ENCODE results near the gene TGFBR3.

The TGFBR3 gene

DNA sequence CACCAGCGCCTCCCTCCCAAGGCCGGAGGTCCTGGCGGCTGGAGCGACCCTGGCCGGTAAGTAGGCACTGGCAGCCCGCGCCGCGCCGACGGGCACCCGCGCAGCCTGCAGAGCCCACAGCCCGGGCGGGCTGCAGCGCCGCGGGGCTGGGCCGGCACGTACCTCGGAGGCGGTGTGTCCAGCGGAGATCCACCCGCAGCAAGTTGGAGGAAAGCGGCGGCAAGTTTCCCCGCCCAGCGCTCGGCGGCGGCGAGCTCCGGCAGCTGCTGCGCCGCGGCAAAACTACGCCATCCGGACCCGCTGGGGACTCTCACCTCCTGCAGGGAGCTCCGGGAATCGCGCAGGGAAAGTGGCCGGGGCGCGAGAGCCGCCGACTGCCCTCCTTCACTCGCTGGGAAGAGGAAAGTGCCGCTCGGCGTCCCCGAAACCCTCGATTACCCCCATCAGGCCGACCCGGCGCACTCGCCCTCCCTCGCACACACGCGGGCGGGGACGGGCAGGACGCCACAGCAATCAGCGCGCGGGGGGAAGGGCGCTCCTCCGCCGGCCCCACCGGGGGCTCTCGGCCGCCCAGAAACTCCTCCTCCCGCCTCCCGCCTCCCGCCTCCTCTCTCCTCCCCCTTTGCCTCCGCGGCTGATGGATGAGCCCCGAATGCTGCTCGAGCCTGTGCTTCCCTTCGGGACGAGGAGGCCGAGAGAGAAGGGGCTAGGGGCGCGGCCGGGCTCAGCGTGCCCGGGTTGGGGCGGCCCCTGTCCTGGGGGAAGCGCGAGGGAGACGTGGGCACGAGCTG lies at the start of gene TGFBR3:
Gene TGFBR3 (minus strand): TSS at position 436 of the 791 bp plus-strand sequence. CDS start 24,620 bp downstream, outside the sequence.
- DNase-seq, result peak; percentile 88

DNA sequence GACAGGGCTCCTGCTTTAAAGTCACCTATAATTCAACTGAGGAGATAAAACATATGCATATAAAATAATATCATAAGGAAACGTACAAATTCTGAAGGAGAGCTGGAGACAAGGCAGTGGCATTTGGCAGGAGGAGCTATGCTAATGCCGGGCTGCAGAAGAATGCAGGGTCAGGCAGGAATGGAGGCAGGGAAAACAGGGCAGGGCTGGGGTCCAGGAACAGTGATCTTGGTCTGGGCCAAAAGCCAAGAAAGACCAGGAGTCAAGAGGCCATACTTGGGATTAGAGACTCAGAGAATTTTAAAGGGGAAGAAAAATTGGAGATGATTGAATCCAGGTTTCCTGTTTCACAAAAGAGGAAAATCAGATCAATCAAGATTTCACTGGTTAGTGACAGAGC lies 43.3 kb upstream of the TGFBR3 start:
- no peak for DNase-seq

DNA sequence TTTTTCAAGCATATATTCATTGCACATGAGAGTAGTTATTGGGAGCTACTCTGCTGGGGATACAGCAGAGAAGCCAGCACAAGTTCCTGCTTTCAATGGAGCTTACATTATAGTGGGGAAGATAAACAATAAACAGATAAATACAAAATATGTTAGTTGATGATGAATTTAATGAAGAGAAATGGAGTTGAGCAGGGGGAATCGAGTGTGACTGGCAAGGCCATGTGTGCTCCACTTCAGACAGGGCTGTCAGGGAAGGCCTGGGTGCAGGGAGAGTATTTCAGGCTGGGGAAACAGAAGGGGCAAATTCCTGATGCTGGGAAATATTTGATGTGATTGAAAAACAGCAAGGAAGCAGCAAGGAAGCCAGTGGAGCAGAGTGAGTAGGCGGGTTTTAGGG lies 42.1 kb upstream of the TGFBR3 start:
- DNase-seq, result no peak

DNA sequence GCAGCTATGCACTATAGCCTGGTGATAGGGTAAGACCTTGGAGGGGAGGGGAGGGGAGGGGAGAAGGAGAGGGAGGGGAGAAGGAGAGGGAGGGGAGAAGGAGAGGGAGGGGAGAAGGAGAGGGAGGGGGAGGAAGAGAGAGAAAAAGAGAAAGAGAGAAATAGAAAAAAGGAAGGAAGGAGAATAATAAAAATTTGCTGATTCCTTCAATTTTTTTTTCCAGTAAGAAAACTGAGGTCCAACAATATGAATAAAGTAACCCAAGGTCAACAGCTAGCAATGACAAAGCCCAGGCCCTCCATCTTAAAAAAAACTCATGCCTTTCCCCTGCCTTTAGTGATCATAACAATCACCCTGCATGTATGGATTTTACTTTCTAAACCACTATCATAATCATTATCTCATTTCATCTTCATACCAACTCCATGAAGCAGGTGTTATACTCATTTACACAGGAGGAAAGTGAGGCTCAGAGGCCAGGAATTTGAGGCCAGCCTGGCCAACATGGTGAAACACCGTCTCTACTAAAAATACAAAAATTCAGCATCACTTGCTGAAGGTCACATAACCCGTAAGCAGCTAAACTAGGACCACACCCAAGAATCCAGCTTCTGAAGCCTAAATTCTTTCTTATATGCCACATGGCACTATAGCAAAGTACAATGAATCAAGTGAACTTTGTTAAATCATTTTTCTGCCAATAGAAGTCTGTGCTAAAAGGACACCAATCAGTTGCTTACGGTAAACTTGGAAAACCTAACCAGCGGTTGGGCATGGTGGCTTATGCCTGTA lies 39.9 kb upstream of the TGFBR3 start:
- no peak for DNase-seq

DNA sequence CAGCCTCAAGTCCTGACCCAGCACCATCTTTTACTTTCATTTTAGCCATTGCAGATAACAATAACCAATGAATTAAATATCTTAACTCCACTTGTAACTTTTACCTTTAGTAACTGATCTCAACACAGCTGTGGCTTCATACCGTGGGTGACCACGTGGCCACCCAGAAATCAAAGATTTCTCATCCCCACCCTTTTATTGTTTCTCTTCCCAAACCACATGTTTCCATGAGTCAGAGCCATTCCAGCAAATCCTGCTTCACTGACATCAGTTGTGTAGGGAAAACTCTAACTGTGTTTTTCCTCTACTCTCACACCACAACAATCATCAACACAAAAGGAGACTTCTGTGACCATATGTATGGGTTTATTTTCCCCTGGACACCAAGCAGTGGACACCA lies 38.2 kb upstream of the TGFBR3 start:
- DNase-seq, result no peak

DNA sequence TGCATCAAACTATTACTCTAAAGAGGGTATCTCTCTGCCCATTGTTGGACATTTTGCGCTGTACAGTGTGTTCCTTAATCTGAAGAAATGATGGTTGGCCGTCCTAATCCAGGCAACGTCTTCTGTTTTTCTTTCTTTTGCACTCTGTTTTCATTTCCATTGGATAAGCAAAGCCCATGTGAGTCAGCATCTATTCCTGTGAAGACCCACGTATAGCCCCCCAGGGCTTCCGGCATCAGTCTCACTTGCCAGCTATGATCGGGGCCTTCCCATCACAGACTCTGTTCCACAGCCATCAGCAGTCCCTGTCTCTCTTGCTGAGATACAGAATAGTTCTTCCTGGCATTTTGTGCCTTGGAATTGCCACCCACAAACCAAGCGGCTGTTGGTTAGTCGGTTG lies 34.0 kb upstream of the TGFBR3 start:
- no peak for DNase-seq

DNA sequence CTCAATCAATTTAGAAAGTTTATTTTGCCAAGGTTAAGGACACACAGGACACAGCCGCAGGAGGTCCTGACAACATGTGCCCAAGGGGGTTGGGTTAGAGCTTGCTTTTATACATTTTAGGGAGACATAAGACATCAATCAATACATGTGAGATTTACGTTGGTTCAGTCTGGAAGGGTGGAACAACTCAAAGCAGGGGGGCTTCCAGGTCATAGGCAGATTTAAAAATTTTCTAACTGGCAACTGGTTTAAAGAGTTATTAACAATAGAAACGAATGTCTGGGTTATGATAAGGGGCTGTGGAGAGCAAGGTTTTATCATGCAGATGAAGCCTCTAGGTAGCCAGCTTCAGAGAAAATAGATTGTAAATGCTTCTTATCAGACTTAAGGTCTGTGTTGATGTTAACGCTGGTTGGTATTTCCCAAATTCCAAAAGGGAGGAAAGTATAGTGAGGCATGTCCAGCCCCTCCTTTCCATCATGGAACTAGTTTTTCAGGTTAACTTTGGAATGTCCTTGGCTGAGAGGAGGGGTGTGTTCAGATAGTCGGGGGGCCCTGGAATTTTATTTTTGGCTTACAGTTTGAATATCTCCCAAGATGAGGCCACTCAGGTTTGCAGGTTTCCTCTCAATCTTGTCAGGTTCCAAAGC lies 31.0 kb upstream of the TGFBR3 start:
- no peak for DNase-seq

DNA sequence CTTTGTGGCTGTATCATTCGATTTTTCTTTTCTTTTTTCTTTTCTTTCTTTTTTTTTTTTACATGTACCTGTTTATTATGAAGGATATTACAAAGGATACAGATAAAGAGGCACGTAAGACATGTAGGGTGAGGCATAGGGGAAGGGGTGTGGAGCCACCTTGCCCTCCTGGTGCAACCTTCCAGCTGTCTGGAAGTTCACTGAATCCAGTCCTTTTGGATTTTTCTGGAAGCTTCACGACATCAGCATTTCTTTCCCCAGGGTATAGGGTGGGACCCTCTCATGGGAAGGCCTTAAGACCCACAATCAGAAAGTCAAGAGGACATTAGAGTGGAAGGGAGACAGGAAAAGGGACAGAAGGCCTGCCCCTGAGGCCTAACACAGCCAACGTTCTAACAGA lies 30.1 kb upstream of the TGFBR3 start:
- no peak for DNase-seq

DNA sequence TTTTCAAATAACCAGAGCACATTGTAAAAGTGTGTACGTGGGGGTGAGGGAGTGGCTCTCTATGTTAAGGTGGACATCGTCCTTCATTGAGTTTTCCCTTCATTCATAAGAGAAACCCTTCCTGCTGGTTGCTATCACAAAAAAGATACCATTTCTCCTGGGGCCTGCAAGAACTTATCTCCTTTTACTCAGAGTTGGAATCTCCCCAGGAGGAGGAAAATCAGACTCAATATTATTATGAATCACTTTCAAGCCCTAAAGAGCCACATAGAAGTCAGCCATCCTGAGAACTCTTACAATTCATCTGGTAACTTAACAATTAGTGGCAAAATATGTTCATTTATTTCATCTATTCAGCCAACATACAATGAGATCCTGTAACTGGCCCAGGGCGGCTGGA lies 27.1 kb upstream of the TGFBR3 start:
- no peak for DNase-seq

DNA sequence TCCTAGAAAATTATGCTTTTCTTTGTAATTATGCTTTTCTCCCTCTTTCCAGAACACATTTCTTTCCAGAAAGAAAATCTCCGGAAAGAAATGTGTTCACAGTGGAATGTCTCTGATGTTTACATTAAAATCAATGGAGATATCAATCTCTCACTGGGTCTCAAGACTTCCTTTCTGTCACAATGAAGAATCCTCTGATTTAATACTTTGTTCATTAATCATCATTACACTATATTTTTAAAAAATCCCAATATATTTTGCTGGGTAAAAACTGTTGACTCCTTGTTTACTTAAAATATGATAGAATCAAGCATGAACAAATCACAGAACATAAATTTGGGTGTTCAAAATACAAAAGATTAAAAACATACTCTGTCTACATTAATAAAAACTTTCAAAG lies 26.3 kb upstream of the TGFBR3 start:
- DNase-seq, result no peak

DNA sequence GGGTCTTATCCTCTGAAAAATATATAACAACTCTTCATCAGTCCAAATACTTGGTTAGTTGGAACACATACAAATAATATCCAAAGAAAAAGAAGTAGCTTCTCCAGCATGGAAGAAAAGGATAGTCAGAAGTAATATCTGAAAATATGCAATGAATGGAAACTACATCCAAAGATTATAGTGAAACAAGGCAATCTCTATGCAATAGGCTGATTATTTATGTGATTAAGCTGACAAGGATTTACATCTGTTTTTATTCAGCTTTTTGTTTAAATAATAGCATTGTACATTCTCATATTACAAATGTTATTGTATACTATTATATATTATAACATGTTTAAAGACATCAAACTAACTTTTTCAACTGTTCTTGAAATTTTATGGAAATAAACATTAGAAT lies 15.3 kb upstream of the TGFBR3 start:
- DNase-seq, result no peak

DNA sequence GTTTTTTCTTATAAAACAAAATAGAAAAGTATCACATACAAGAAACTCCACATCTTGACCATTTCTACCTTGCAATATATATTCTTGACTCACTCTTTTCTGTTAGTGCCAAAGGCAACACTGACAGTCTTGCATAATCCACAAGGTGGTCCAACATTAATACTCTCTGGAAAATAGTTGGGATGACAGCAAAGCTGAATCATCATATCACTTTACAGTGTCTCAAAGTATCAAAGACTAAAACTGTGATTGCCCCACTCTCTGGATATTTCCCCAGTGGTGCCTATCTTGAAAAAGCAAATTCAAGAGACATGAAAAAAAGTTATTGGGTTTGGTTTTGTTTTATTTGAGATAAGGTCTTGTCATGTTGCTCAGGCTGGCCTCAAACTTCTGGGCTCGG lies 14.6 kb upstream of the TGFBR3 start:
- DNase-seq, result no peak

DNA sequence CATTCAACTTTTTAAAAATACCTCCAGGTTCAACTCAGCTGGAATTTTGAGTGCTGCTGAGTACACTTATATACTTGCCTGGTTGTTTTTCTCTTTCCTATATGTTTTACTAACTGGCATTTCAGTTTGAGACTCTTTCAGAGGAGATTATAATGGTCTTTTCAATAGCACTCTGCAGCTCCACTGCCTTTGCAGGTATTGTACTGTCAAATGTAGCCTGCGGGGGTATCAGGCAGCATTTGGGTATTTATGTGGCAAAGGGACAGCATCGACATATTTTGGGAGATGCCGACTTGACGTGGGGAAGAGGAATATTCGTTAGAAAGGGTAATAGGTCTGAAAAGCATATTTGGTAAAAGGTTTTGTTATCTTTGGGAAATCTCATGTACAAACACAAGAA lies 11.1 kb upstream of the TGFBR3 start:
- DNase-seq, result no peak

DNA sequence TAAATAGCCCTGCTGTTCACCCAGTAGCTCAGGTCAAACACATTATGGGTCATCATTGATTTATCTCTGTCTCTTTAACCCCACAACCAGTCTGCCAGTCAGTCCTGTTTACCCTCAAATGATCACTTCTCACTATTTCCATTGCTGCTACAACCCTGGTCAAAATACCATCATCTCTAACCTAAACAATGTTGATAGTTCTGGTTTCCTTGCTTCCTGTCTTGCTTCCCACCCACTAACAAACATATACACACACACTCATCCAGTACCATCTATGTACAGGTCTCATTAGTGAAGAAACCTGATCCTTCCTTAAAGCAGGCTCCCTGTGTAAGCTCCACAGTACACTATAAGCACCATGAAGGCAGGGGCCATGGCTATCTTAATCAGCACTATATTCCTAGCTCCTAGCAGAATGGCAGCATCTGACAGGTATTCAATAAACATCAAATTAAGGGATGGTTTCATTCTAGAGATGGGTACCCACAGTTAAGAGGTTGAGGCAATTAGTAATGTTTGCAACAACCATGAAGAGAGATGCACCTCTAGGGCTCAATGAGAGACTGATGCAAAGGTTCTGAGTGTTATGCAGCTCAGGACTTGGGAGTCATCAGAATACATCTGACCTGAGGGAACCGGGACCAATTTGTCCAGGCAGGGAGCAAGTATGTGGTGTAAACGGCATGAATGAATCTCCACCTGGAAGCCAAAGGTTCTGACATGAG lies 10.0 kb upstream of the TGFBR3 start:
- no peak for DNase-seq

DNA sequence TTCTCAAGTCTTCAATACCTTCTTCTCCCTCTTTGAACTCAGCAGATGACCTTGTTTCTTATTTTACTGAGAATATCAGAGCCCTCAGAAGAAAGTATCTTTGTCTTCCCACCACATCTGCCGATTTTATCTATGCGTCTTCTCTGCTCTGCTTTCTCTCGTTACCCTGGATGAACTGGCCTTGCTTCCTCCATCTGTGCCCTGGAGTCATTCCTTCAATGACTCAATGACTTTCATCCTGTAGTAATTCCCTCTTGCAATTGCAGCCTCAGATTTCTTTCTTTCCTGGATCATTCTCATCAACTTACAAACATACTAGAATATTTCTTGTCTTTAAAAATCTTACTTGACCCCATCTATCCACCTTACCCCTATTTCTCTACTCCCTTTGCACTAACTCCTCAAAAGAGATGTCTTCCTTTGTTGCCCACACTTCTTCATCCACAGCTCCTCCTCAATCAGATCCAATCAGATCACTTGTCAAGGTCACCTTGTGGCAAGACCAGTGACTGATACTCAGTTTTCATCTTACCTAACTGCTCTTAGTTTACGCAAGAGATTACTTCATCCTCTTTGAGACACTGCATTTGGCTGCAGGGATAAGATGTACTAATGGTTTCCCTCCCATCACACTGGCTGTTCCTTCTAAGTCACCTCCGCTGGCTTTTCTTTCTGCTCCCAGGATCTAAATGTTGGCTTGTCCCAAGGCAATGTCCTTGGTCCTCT lies 8.2 kb upstream of the TGFBR3 start:
- no peak for DNase-seq

DNA sequence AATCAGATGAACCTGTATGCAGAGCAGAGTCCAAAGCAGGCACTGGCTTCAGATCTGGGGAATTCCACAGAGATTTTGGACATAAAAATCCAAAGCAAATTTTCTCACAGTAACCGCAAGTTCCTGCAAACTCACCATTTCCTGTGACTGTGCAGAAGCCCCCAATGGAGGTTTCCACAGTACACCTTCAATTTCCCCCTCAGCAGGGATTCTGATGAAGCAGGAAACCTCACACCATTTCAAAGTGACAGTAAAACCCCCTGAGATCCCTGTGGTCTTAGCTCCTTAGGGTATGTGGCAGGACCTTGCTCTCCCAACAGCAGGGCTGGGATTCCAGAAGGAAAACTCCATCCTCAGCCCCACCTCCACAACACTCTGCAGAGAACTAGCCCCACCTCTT lies 6.0 kb upstream of the TGFBR3 start:
- no peak for DNase-seq

DNA sequence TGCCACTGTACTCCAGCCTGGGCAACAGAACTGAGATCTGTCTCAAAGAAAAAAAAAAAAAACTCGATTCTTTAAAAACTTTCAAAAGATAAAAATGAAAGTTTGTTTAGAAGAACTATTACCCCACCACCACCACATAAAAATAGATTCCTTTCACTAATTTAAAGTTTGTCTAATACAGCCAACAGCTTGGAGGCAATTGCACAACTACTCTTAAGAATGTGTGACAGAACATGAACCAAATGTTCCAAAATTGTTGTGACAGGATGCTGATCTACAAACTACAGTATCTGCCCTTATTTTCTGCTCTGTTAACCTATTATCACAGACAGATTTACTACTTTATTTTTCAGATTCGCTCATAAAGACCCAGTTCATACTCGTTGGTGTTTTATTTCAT lies 5.5 kb upstream of the TGFBR3 start:
- no peak for DNase-seq

DNA sequence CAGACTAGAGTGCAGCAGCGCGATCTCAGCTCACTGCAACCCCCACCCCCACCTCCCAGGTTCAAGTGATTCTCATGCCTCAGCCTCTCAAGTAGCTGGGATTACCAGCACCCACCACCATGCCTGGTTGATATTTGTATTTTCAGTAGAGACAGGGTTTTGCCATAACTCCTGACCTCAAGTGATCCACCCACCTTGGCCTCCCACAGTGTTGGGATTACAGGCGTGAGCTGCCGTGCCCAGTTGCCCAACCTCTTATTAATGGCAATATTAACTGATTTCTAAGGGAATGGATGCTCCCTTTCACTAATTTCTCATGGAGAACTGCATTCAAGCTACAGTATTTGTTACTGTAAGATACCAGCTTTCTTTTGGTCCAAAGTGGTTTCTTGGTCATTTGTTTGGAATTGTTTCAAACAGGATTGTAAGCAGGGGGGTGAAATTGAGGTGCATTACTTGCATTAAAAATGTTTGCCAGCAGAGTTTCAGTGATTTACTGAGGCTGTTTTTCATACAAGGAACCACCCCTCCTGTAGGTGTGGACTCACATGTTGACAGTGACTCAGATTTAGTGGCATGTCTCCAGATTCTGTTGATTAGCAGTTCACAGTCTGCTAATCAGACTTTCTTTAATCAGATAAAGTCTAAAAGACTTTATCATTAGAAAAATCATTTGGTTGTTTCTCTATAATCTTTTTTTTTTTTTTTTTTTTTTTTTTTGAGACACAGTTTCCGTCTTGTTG lies 3.9 kb upstream of the TGFBR3 start:
- DNase-seq, result peak; percentile 36

DNA sequence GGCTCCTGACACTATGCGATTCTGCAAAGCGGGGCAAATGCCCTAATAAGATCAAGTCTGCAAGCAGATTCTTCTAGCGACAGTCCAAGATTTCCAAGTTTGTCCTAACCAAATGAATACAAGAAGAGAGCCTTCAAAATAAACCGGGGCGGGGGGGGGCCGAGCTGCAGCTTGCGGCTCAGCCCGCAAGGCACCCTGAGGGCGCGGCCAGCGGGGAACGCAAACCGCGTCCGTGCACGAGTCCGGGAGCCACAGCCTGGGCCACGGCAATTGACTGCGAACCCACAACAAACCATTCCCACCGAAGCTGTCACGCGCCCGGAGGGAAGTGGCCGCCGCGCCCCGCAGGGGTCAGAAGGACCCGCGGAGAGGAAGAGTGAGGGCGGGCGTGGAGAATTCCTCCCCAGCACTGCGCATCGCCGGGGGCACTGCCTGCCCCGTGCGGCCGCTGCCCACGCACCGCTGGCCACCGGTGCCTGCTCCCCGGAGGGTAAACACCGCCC lies 687 bp downstream of the TGFBR3 start:
- DNase-seq, result peak; percentile 49

DNA sequence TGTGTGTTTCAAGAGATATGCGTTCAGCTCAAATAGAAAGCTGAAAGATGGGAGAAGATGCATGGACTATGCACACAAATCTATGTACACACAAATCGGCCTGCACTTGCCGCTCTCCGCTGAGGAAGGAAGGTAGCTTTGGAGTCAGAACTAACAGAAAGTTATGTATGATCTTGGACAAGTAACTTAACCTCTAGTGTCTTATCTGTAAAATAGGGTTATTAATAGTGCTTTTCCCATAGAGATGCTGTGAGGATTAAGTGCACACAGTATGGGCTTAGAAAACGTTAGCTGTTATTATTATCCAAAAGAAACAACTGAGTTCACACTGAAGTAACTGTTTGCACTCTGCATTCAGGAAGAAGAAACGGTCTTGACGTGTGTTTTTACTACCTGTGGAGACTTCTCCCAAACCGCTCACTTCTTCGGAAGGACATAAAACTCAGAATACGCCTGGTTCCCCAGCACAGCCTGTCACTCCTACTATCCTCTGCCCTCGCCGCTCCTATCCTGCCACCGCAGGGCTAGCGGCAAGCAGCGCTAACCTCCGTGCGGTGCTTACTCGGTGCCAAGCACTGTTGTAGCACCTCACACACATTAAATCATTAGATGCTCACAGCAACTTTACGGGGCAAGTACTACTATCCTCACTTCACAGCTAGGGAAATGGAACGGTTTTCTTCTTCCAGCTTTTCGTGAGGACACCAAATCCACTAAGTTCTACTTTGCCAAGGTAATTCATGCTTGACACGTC lies 1.3 kb downstream of the TGFBR3 start:
- DNase-seq, result peak; percentile 55

DNA sequence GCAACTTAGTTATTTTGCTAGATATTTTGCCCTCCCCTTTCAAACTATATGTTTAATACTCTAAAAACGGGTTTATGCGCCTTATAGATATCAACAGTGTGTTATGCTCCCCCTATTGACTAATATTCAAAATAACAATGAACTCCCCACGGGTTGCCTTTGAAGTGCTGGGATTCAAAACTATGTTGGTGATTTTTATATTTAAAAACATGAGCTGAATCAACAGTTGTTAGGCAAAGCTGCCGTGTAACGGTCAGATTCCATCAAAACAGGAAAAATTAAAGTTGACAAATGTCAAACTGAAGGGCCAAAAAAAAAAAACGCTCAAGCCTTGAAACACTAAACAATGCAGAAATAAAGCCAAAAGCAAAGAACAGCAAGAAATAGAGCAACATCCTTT lies 2.5 kb downstream of the TGFBR3 start:
- DNase-seq, result peak; percentile 20

Data from CD4-positive, alpha-beta T cell treated with Interleukin-17A for 4 hours (primary cell).